Pancreas (tissue), 10 donors: ENCODE data around the gene NOVA1. TPM values are rescaled to one million over a fixed set of nuclear protein-coding genes. Genes with fewer than 3 reads are reported as not detected.

Source experiments
- ATAC-seq, 4 donors: fragments of 200-7000 bp; cut with Tn5 transposase; one replicate each; pipeline versions ENCODE4 v1.8.0 to v1.9.1; 2020; ENCODE audit warnings: mild to moderate bottlenecking in 4 of 4, moderate library complexity in 4 of 4
- DNase-seq, 6 donors: peaks; one replicate each; pipeline ENCODE4 v3.0.0-alpha.2; 2020
- FAIRE-seq: peaks from 2 replicates; lab custom pipeline; 2012; peaks lifted over from hg19 to GRCh38; lab: Jason Lieb, UNC
- H3K27ac ChIP-seq, 4 donors: fragments of 200-600 bp; sonication (generic); 1 replicate in 3 of 4; 2 replicates in 1 of 4; pipeline versions ENCODE4 v1.5.0 to v1.8.0; 2020
- H3K27me3 ChIP-seq, 4 donors: fragments of 200-600 bp; one replicate each; pipeline ENCODE4 v1.8.0; 2021
- H3K36me3 ChIP-seq, 3 donors: fragments of 200-600 bp; sonication (generic) in 1 of 3; one replicate each; pipeline versions ENCODE4 v1.5.0 to v1.8.0; 2020 to 2021
- H3K4me1 ChIP-seq, 3 donors: fragments of 200-600 bp; one replicate each; pipeline ENCODE4 v1.8.0; 2021
- H3K4me3 ChIP-seq, 4 donors: fragments of 200-600 bp; sonication (generic) in 2 of 4; one replicate each; pipeline versions ENCODE4 v1.5.0 to v1.8.0; 2020 to 2021
- H3K9me3 ChIP-seq, 4 donors: fragments of 200-600 bp; one replicate each; pipeline ENCODE4 v1.8.0; 2021
- WGBS, 2 donors: extraction: QIAGEN DNeasy Blood & Tissue Kit; methylation state at CpG; one replicate each; pipeline ENCODE4 v1.1.7; 2013; 5-methylcytosine and 5-hydroxymethylcytosine counted together
- intact Hi-C, 3 donors: fragments of 100-400 bp; cut with DNase I; formaldehyde crosslinking; loops; one replicate each; pipeline versions ENCODE4 v1.11.1 to v1.14.2; 2022
- polyA plus RNA-seq, 2 donors: library from polyadenylated mRNA; stranded (reverse); fragments of 200-250 nt; gene quantifications; one replicate each; pipeline ENCODE4 v1.2.3, GENCODE V29; 2013
- total RNA-seq, 6 donors: library from RNA; stranded (reverse); fragmentation: NEBNext Ultra II Directional in 4 of 6; extraction: Animal tissue kit (Norgen Biotek cat#: 25700) in 4 of 6; gene quantifications; one replicate each; pipeline versions ENCODE4 v1.2.1 to v1.2.4, GENCODE V29; 2021 to 2023
- TF ChIP-seq, protein P1 (sequence below), 4 donors: fragments of 200-600 bp; sonication (generic) in 3 of 4; IDR thresholded peaks; one replicate each; pipeline versions ENCODE4 v1.5.0 to v1.8.0; 2021; ENCODE audit warnings: antibody characterized with exemption in 4 of 4
- donor health status: healthy with polysubstance abuse.
- donor health status: DM: no; HTN: no; CAD: no; lungs with moderate emphysema.
- donor health status: DM: no; HTN: no; CAD: no.
- donor health status: control.
- donor health status: control.
- donor health status: Bipolar disorder and iron deficiency.
- donor health status: DM: yes; HTN: yes; CAD: no.
- donor health status: DM: no; HTN: no; CAD: no.
- donor health status: DM: no; HTN: no; CAD: no.
- donor health status: DM: yes; HTN: yes; CAD: no.

The NOVA1 gene
- total and polyA plus RNA-seq, 8 donors: 0.59 to 6.0 (median 2.3) TPM

DNA sequence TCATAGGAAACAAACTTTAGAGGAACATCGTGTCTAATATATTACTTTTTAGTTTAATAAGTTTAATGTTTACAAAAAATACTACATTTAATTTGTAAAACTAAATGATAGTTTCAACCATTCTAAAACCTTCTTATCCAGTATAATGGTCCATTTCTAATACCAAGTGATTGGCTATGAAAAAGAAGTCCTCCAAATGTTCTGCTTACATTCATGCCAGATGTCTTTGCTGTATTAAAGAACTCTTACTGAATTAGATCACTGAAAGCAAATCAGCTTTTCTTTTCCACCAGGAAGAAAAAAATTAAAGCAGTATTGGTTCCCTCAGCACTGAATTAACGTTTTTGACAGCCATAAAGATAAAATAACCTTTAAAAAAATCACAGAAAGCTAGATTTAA, 3.7 kb downstream of the NOVA1 start:
- TF ChIP-seq, protein P1, sequence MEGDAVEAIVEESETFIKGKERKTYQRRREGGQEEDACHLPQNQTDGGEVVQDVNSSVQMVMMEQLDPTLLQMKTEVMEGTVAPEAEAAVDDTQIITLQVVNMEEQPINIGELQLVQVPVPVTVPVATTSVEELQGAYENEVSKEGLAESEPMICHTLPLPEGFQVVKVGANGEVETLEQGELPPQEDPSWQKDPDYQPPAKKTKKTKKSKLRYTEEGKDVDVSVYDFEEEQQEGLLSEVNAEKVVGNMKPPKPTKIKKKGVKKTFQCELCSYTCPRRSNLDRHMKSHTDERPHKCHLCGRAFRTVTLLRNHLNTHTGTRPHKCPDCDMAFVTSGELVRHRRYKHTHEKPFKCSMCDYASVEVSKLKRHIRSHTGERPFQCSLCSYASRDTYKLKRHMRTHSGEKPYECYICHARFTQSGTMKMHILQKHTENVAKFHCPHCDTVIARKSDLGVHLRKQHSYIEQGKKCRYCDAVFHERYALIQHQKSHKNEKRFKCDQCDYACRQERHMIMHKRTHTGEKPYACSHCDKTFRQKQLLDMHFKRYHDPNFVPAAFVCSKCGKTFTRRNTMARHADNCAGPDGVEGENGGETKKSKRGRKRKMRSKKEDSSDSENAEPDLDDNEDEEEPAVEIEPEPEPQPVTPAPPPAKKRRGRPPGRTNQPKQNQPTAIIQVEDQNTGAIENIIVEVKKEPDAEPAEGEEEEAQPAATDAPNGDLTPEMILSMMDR (IDR thresholded peaks at IDR 0.05): no peak
- H3K36me3 ChIP-seq: no peaks in the 10 kb centered on the region
- H3K4me1 ChIP-seq: no peaks in the 10 kb centered on the region
- ATAC-seq (no peak), DNase-seq (no peak), FAIRE-seq (peak; percentile 34)
- intact Hi-C loops: no loop called here
- WGBS, 2 donors: 42 to 56% methylated on average over 2 of the region's 2 CpGs
- no peak overlapping the region for H3K4me3 ChIP-seq
- no peaks in the 10 kb centered on the region for H3K9me3 ChIP-seq
- H3K27ac ChIP-seq: no peak overlapping the region
- H3K27me3 ChIP-seq: peaks cover 0 to 7% (median 2%) of the 10 kb centered on the region in 4 donors

DNA sequence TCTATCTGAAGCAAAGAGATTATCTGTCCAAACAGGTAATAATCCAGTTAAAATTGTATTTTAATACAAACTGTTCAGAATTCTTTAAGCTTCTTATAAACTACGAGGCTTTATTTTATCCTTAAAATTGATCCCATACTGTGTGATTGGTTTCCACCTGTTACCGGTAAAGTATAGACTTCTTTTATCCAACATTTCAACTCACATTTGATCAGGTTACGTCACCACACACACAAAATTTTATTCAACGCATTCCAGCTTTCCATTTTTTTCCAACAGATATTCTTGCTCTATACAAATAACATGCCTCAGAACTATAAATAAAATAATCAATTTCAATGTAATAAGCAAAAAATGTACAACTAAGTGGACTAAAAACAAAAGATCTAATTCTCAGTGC, 4.5 kb downstream of the NOVA1 start:
- intact Hi-C loops: no loop called here

DNA sequence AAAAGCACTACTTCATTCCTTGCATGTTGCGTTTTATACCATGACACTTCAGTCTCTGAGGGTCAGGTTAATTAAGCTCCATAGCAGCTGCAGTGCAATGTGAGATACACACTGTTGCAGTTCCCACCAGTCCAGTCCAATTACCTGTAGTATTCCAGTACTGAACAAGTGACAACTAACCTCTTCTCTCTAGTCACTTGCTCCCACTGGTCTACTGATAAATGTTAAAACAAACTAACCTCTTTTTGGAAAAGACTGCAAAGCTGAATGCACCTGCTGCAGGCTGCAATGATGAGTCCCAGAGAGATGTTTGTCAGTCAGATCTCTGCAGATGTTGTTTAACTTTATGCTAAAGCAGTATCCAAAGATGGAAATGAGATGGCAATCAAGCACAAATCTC, 7.9 kb downstream of the NOVA1 start:
- ATAC-seq (no peak), FAIRE-seq (no peak), DNase-seq (no peak)
- Histone ChIP-seq H3K27me3 (peaks cover 0 to 7% (median 2%) of the 10 kb centered on the region in 4 donors), H3K4me3 (no peak overlapping the region), H3K9me3 (no peaks in the 10 kb centered on the region), H3K4me1 (no peaks in the 10 kb centered on the region), H3K27ac (no peak overlapping the region), H3K36me3 (no peaks in the 10 kb centered on the region)
- 58 to 82% methylated on average over 1 of the region's 1 CpG for WGBS, 2 donors
- TF ChIP-seq, protein P1 (IDR thresholded peaks at IDR 0.05): no peak
- intact Hi-C loops: no loop called here

More for the DNA sequence above, 4.5 kb downstream of the NOVA1 start:
- TF ChIP-seq, protein P1 (IDR thresholded peaks at IDR 0.05): no peak
- no peaks in the 10 kb centered on the region for H3K36me3 ChIP-seq
- H3K4me3 ChIP-seq: no peak overlapping the region
- FAIRE-seq (no peak), ATAC-seq (no peak), DNase-seq (no peak)
- peaks cover 0 to 7% (median 2%) of the 10 kb centered on the region in 4 donors for H3K27me3 ChIP-seq
- H3K9me3 ChIP-seq: no peaks in the 10 kb centered on the region
- 80 to 90% methylated on average over 4 of the region's 4 CpGs for WGBS, 2 donors
- H3K27ac ChIP-seq: no peak overlapping the region
- H3K4me1 ChIP-seq: no peaks in the 10 kb centered on the region

DNA sequence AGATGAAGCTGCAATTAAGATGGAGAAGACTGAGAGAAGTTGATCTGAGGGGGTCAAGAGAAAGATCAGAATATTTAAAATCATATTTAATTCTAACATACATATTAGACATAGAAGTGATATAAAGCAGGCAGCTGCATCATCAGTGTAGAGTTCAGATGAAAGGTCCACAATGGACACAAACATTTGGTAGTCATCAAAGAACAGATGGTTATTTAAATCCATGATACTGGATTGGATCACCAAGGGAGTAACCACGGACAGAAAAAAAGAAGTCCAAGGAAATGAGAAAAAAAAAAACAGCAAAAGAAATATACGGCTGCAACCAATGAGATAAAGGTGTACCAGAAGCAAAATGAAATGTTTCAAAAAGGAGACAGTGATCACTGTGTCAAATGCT, 20.1 kb downstream of the NOVA1 start:
- no peak for FAIRE-seq
- H3K27ac ChIP-seq: no peak overlapping the region
- 61 to 74% methylated on average over 2 of the region's 2 CpGs for WGBS, 2 donors
- no peak for ATAC-seq
- peaks cover 0 to 4% (median 0%) of the 10 kb centered on the region in 4 donors for H3K27me3 ChIP-seq
- no peaks in the 10 kb centered on the region for H3K4me1 ChIP-seq
- no peak for DNase-seq
- no peaks in the 10 kb centered on the region for H3K36me3 ChIP-seq
- H3K4me3 ChIP-seq: no peak overlapping the region
- no peaks in the 10 kb centered on the region for H3K9me3 ChIP-seq
- intact Hi-C loops: no loop called here
- TF ChIP-seq, protein P1 (IDR thresholded peaks at IDR 0.05): no peak

DNA sequence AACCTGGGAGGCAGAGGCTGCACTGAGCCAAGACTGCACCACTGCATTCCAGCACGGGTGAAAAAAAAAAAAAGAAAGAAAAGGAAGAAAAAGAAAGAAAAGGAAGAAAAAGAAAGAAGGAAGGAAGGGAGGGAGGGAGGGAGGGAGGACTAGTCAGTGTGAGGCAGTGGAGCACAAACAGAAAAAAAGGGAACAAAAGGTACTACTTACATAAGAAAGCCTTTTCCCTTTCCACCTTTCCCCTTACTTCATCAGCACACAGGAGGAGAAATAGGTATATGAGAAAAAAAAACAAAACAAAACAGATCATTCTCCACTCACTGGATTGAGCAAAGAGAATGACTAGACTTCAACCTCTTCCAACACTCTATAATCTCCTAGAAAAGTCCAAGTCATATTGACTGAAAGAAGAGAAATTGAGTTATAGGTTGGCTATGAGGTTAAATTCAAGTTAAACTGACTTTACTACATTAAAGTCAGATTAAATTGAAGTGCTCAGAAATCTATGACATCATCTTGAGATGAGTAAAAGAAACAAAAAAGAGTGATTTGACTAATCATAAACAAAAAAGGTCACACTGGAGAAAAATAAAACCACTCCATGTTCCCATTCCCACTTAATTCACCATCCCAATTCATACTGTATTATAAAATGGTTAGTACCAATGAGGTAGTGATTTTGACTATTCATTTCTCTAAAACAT, 43.6 kb downstream of the NOVA1 start:
- WGBS, 2 donors: 62 to 63% methylated on average over 1 of the region's 1 CpG
- H3K4me1 ChIP-seq: peaks cover 0 to 5% (median 0%) of the 10 kb centered on the region in 3 donors

More for the DNA sequence above, 43.6 kb downstream of the NOVA1 start:
- Histone ChIP-seq H3K27me3 (no peaks in the 10 kb centered on the region), H3K4me3 (no peak overlapping the region), H3K36me3 (no peaks in the 10 kb centered on the region), H3K27ac (no peak overlapping the region), H3K9me3 (no peaks in the 10 kb centered on the region)
- DNase-seq (no peak), ATAC-seq (no peak), FAIRE-seq (no peak)
- TF ChIP-seq, protein P1 (IDR thresholded peaks at IDR 0.05): no peak
- intact Hi-C loops: no loop called here
